ENCODE results near the gene TET3. TPM values are rescaled to one million over a fixed set of nuclear protein-coding genes. Genes with fewer than 3 reads are reported as not detected.
A peak's percentile ranks its signal among the peaks of the same experiment; 100 is the strongest.

The TET3 gene
- total RNA-seq, 1 donor from 2014 or later: 23.0 TPM

GRCh38 chr2:73994178-73994831 lies 9.6 kb downstream of the TET3 start:
- no peak for TF ChIP-seq CTCF (IDR thresholded peaks at IDR 0.05; ENCODE audit: unreplicated experiment)
- DNase-seq (ENCODE audit: low spot score): no peak
- Mint-ChIP-seq H3K27me3 (ENCODE audit: unreplicated experiment) (peaks cover 7% of the 10 kb centered on the region), H3K9me3 (ENCODE audit: unreplicated experiment) (no peaks in the 10 kb centered on the region), H3K36me3 (ENCODE audit: low read depth, unreplicated experiment) (peaks cover 34% of the 10 kb centered on the region), H3K4me3 (ENCODE audit: unreplicated experiment) (no peak overlapping the region), H3K27ac (ENCODE audit: unreplicated experiment) (no peak overlapping the region), H3K4me1 (ENCODE audit: unreplicated experiment) (peaks cover 16% of the 10 kb centered on the region)

GRCh38 chr2:73995810-73996209 lies 11.1 kb downstream of the TET3 start:
- no peak for TF ChIP-seq CTCF (IDR thresholded peaks at IDR 0.05; ENCODE audit: unreplicated experiment)
- H3K4me3 Mint-ChIP-seq (ENCODE audit: unreplicated experiment): no peak overlapping the region
- H3K27ac Mint-ChIP-seq (ENCODE audit: unreplicated experiment): no peak overlapping the region

GRCh38 chr2:73997813-73998212 lies 13.1 kb downstream of the TET3 start:
- peaks cover 10% of the 10 kb centered on the region for H3K27me3 Mint-ChIP-seq (ENCODE audit: unreplicated experiment)
- no peak for TF ChIP-seq CTCF (IDR thresholded peaks at IDR 0.05; ENCODE audit: unreplicated experiment)
- H3K36me3 Mint-ChIP-seq (ENCODE audit: low read depth, unreplicated experiment): peaks cover 19% of the 10 kb centered on the region
- H3K4me1 Mint-ChIP-seq (ENCODE audit: unreplicated experiment): peaks cover 29% of the 10 kb centered on the region
- no peak for DNase-seq (ENCODE audit: low spot score)
- H3K27ac Mint-ChIP-seq (ENCODE audit: unreplicated experiment): no peak overlapping the region
- no peaks in the 10 kb centered on the region for H3K9me3 Mint-ChIP-seq (ENCODE audit: unreplicated experiment)
- H3K4me3 Mint-ChIP-seq (ENCODE audit: unreplicated experiment): peak overlapping the region; percentile 32

More at GRCh38 chr2:73995810-73996209, 11.1 kb downstream of the TET3 start:
- Mint-ChIP-seq H3K4me1 (ENCODE audit: unreplicated experiment) (peaks cover 24% of the 10 kb centered on the region), H3K9me3 (ENCODE audit: unreplicated experiment) (no peaks in the 10 kb centered on the region), H3K27me3 (ENCODE audit: unreplicated experiment) (peaks cover 9% of the 10 kb centered on the region), H3K36me3 (ENCODE audit: low read depth, unreplicated experiment) (peaks cover 21% of the 10 kb centered on the region)
- no peak for DNase-seq (ENCODE audit: low spot score)

GRCh38 chr2:73998451-73998850 lies 13.7 kb downstream of the TET3 start:
- H3K27ac Mint-ChIP-seq (ENCODE audit: unreplicated experiment): peak overlapping the region; percentile 20
- TF ChIP-seq CTCF (IDR thresholded peaks at IDR 0.05; ENCODE audit: unreplicated experiment): no peak
- peaks cover 10% of the 10 kb centered on the region for H3K27me3 Mint-ChIP-seq (ENCODE audit: unreplicated experiment)
- peaks cover 15% of the 10 kb centered on the region for H3K36me3 Mint-ChIP-seq (ENCODE audit: low read depth, unreplicated experiment)
- H3K9me3 Mint-ChIP-seq (ENCODE audit: unreplicated experiment): no peaks in the 10 kb centered on the region
- H3K4me3 Mint-ChIP-seq (ENCODE audit: unreplicated experiment): peak overlapping the region; percentile 13
- DNase-seq (ENCODE audit: low spot score): no peak
- peaks cover 34% of the 10 kb centered on the region for H3K4me1 Mint-ChIP-seq (ENCODE audit: unreplicated experiment)

- Mint-ChIP-seq H3K27ac (ENCODE audit: unreplicated experiment) (peak overlapping the region; percentile 20), H3K27me3 (ENCODE audit: unreplicated experiment) (peaks cover 9% of the 10 kb centered on the region), H3K9me3 (ENCODE audit: unreplicated experiment) (no peaks in the 10 kb centered on the region), H3K4me3 (ENCODE audit: unreplicated experiment) (peak overlapping the region; percentile 13), H3K4me1 (ENCODE audit: unreplicated experiment) (peaks cover 37% of the 10 kb centered on the region), H3K36me3 (ENCODE audit: low read depth, unreplicated experiment) (peaks cover 13% of the 10 kb centered on the region)
- no peak for TF ChIP-seq CTCF (IDR thresholded peaks at IDR 0.05; ENCODE audit: unreplicated experiment)
- no peak for DNase-seq (ENCODE audit: low spot score)
Measured at GRCh38 chr2:73998933-73999332, 14.2 kb downstream of the TET3 start.

All from endothelial cell (in vitro differentiated cells).